ENCODE measurements around the gene ZFP36.
A peak's percentile ranks its signal among the peaks of the same experiment; 100 is the strongest.

ZFP36 gene

DNA sequence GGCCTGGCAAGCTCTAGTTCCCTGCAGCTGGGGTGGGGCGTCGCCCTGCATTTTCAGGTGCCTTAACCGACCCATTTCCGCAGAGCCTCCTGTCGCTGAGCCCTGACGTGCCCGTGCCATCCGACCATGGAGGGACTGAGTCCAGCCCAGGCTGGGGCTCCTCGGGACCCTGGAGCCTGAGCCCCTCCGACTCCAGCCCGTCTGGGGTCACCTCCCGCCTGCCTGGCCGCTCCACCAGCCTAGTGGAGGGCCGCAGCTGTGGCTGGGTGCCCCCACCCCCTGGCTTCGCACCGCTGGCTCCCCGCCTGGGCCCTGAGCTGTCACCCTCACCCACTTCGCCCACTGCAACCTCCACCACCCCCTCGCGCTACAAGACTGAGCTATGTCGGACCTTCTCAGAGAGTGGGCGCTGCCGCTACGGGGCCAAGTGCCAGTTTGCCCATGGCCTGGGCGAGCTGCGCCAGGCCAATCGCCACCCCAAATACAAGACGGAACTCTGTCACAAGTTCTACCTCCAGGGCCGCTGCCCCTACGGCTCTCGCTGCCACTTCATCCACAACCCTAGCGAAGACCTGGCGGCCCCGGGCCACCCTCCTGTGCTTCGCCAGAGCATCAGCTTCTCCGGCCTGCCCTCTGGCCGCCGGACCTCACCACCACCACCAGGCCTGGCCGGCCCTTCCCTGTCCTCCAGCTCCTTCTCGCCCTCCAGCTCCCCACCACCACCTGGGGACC is 1.2 kb downstream of the ZFP36 start:
- peak overlapping the region; percentile 88 for H3K4me3 ChIP-seq (ENCODE audit: control insufficient read depth, low read depth, low read length)
- TF ChIP-seq, protein P1, sequence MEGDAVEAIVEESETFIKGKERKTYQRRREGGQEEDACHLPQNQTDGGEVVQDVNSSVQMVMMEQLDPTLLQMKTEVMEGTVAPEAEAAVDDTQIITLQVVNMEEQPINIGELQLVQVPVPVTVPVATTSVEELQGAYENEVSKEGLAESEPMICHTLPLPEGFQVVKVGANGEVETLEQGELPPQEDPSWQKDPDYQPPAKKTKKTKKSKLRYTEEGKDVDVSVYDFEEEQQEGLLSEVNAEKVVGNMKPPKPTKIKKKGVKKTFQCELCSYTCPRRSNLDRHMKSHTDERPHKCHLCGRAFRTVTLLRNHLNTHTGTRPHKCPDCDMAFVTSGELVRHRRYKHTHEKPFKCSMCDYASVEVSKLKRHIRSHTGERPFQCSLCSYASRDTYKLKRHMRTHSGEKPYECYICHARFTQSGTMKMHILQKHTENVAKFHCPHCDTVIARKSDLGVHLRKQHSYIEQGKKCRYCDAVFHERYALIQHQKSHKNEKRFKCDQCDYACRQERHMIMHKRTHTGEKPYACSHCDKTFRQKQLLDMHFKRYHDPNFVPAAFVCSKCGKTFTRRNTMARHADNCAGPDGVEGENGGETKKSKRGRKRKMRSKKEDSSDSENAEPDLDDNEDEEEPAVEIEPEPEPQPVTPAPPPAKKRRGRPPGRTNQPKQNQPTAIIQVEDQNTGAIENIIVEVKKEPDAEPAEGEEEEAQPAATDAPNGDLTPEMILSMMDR (IDR thresholded peaks at IDR 0.05; ENCODE audit: control insufficient read depth, insufficient read depth, low read depth, low read length, missing control alignments): no peak
- no peak for DNase-seq (ENCODE audit: low read depth)

DNA sequence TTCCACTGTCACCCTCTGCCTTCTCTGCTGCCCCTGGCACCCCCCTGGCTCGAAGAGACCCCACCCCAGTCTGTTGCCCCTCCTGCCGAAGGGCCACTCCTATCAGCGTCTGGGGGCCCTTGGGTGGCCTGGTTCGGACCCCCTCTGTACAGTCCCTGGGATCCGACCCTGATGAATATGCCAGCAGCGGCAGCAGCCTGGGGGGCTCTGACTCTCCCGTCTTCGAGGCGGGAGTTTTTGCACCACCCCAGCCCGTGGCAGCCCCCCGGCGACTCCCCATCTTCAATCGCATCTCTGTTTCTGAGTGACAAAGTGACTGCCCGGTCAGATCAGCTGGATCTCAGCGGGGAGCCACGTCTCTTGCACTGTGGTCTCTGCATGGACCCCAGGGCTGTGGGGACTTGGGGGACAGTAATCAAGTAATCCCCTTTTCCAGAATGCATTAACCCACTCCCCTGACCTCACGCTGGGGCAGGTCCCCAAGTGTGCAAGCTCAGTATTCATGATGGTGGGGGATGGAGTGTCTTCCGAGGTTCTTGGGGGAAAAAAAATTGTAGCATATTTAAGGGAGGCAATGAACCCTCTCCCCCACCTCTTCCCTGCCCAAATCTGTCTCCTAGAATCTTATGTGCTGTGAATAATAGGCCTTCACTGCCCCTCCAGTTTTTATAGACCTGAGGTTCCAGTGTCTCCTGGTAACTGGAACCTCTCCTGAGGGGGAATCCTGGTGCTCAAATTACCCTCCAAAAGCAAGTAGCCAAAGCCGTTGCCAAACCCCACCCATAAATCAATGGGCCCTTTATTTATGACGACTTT is 2.0 kb downstream of the ZFP36 start:
- DNase-seq (ENCODE audit: low read depth): no peak
- peak overlapping the region; percentile 88 for H3K4me3 ChIP-seq (ENCODE audit: control insufficient read depth, low read depth, low read length)
- TF ChIP-seq, protein P1 (IDR thresholded peaks at IDR 0.05; ENCODE audit: control insufficient read depth, insufficient read depth, low read depth, low read length, missing control alignments): no peak

DNA sequence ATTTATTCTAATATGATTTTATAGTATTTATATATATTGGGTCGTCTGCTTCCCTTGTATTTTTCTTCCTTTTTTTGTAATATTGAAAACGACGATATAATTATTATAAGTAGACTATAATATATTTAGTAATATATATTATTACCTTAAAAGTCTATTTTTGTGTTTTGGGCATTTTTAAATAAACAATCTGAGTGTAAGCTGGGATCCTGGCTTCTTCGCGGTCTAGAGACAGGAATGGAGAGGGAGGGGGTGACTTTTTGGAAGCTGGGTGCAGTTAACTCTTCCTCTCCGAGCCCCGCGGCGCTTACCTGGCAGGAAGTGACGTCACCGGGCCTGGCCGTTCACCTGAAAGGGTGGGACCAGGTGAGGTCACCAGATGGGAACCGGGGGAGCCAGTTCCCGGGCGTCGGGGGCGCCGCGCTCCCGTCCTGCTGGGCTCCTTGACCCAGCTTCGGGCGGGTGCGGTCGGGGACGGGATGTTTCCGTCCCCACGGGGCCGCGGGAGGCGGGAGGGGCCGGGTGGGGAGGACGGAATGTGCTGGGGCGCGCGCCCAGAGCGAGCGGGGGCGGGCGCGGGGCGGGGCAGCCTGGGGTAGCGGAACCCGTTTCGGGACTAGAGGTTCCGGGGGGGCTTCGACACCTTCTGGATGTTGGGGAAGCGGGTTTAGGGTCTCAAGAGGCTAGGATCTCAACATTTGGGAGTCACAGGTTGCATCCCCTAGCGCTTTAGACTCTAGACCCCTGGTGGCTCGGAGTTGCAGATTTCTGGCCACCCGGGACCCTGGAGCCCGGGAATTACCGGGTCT is 2.8 kb downstream of the ZFP36 start:
- TF ChIP-seq, protein P1 (IDR thresholded peaks at IDR 0.05; ENCODE audit: control insufficient read depth, insufficient read depth, low read depth, low read length, missing control alignments): no peak
- peak overlapping the region; percentile 88 for H3K4me3 ChIP-seq (ENCODE audit: control insufficient read depth, low read depth, low read length)
- DNase-seq (ENCODE audit: low read depth): no peak

DNA sequence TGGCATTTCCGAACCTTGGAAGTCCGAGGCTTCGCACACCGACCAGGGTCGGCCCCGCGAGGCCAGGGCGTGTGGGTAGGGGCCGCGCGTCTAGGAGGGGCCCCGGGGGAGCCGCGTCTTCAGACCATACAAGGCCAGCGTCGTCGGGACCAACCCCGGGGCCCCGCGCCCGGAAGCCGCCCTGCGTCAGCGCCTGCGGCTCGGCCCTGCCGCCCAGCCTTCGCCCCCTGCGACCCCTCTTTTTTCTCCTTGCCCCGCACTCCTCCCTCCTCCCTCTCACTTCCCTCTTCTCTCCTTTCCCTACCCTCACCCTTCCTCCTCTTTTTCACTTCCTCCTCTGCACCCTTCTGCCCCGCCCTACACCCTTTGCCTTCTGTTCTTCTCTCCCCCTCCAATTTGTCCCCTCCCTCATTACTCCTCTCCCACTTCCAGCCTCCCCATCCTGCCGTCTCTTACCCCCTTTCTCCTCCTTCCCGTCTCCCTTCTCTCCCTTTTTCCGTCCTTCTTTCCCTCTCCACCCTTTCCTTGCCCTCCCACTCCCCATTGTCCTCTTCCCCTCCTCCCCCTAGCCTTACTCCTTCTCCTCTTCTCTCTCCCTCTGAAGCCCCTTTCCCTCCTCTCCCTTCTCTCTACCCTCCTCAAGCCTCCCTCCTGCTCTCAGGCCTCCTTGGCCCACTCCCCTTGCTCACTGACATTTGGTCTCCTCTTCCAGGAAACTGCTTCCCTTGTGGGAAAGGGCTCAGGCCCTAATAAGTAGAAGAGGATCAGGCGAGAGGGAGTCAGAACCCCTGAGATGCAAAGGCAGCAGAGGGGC is 3.6 kb downstream of the ZFP36 start:
- no peak for DNase-seq (ENCODE audit: low read depth)
- peak overlapping the region; percentile 88 for H3K4me3 ChIP-seq (ENCODE audit: control insufficient read depth, low read depth, low read length)
- TF ChIP-seq, protein P1 (IDR thresholded peaks at IDR 0.05; ENCODE audit: control insufficient read depth, insufficient read depth, low read depth, low read length, missing control alignments): no peak

DNA sequence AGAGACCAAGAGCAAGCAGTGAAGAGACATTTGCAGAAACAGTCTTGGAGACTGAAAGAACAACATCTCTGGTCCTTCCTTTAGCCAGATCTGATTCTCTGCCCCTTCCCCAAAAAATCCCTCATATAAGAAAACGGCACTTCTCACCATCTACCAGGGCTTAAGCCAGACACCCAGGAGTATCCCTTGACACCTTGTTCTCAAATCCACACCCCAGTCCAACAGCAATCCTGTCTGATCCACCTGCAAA is 4.1 kb downstream of the ZFP36 start:
- DNase-seq (ENCODE audit: low read depth): no peak
- H3K4me3 ChIP-seq (ENCODE audit: control insufficient read depth, low read depth, low read length): no peak overlapping the region
- TF ChIP-seq, protein P1 (IDR thresholded peaks at IDR 0.05; ENCODE audit: control insufficient read depth, insufficient read depth, low read depth, low read length, missing control alignments): no peak

All from AG09309 (cell line).